Measurements from ENCODE around the gene CABCOCO1.
"Not testable (repeated sequence)": the region's sequence is repeated elsewhere in the genome, so short reads cannot be mapped to it uniquely, and the experiment has no call there.

The CABCOCO1 gene

DNA sequence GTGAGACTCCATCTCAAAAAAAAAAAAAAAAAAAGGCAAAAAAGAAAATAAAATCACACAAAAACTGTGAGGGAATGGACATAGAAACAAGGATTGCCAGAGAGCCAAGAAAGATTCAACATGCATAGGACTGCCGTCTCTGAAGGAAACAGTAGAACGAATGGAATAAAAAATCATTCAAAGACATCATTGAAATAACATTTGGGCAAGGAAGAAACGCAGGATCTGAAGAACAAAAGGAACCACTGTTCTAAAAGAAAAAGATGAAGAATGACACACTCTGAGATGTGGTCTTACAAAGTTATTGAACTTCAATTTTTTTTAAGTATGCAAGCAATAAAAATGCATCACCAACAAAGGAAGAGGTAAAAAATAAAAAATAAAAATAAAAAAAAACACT, 57.2 kb downstream of the CABCOCO1 start:
- DNase-seq, result no peak

DNA sequence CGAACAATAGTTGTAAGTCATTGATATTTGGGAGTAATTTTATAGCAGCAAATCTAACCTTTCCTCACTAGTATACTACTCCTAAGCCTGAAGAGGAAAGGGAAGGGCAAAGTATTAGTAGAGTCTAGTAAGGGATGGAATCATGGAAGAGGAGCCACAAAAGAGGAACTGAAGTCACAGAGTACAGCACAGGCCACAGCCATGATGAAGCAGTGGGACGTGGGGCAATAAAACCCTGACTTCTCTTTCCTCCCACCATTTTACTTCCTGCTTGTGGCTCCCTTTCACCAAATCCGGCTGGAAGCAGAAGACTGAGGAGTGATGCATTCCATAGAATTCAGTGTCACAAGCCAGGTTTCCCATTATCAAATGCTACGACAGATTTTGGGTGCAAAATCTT, 58.7 kb downstream of the CABCOCO1 start:
- DNase-seq, result no peak

DNA sequence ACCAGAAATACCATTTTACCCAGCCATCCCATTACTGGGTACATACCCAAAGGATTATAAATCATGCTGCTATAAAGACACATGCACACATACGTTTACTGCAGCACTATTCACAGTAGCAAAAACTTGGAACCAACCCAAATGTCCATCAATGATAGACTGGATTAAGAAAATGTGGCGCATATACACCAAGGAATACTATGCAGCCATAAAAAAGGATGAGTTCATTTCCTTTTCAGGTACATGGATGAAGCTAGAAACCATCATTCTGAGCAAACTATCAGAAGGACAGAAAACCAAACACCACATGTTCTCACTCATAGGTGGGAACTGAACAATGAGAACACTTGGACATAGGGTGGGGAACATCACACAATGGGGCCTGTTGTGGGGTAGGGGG, 62.5 kb downstream of the CABCOCO1 start:
- not testable (repeated sequence) for DNase-seq

DNA sequence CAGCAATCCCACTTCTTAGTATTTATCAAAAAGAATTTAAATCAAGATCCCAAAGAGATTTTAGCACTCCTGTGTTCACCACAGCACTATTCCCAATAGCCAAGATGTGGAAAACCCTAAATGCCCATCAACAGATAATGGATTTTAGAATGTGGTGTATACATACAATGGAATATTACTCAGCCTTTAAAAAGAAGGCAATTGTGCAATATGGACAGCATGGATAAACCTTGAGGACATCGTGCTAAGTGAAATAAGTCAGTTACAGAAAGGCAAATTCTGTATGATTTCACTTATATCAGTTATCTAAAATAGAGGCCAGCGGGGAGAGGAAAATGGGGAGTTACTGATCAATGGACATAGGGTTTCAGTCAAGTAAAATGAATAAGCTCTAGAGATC, 66.9 kb downstream of the CABCOCO1 start:
- DNase-seq, result no peak

DNA sequence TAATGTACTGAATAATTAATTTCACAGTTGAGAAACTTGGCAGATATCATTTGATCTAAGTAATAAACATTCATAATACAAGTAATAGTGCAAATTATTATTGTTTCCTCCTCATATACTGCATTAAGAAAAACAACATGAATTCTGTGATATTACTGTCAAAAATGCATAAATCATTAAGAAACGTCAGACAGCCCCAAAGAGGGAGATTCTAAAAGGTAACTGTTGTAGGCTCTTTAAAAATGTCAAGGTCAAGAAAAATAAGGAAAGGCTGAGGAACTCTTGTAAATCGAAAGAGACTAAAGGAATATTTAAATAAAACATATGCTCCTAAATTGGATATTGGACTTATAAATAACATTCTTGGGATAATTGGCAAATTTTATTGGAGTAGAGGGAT, 67.9 kb downstream of the CABCOCO1 start:
- DNase-seq, result no peak

DNA sequence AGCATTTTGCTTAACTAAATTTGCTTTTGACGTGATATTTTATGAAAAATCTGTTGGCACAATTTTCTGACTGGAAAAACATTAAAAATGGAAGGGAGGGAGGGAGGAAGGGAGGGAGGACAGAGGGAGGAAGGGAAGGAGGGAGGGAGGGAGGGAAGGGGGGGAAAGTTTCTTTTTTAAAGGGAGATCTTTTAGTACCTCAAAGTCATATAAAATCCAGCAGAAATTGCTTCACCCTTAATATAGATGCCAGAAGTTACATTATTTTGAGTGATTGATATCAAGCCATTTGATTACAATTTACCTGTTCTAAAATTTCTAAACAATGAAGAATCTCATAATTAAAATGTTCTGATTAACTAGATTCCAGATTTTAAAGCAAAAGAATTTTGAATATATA, 68.9 kb downstream of the CABCOCO1 start:
- no peak for DNase-seq

DNA sequence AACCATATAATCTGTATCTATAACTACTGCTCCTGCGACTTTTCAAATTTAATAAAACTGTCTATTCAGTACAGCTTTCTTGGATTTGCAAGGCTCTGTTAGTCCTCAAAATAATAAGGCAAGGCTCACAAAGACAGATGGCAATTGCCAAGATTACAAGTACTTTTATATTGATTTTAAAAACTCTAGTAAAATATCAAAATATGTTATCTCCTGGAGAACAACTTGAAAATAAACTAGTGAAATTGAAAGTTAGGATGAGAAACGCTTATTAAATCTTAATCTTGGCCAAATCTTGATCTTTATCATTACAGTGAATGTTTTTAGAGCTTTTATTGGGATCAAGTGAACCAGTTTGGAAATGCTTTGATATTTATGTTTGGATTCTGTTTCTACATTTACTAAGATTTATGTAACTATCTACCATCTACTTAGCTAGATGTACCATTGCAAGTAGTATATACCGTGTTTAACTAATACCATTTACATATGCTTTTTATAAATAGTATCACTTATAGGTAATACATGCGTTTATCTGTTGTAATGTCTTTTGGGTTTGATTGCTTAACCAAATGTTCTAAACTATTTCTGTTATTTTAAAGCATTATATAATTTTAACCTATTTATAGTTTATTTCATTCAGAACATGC, 70.0 kb downstream of the CABCOCO1 start:
- no peak for DNase-seq

DNA sequence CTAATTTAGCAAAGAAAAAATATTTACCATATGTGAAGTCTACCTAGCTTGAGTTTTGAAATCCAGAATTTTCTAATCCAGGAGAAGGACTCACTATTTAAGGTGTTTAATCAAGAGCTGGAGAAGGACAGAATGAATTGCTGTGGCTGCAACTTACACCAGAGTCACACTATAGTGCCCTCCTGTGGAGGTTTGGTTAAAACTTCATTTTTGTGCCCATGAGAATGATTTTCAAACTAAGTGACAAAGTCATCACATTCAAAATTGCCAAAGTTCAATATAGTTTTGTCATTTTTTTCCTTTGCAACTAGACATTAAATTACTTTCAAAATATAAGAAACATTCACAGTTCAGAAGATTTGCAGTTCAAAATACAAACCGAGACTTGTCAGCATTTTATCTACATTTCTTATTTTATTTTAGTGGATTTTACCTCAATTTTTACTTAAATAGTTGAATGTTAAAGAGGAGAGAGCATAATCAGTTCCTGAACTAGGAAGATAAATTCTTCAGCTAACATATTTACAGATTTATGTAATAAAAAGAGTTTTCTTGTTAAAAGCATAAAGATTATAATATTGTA, 70.7 kb downstream of the CABCOCO1 start:
- peak; percentile 58 for DNase-seq

DNA sequence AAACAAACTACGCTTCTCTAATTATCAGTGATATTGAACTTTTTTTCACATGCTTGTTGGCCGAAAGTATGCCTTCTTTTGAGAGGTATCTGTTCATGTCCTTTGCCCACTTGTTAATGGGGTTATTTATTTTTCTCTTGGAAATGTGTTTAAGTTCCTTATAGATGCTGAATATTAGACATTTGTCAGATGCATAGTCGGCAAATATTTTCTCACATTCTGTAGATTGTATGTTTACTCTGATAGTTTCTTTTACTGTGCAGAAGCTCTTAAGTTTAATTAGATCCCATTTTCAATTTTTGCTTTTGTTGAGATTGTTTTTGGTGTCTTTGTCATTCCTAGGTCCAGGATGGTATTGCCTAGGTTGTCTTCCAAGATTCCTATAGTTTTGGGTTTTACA, 73.2 kb downstream of the CABCOCO1 start:
- no peak for DNase-seq

DNA sequence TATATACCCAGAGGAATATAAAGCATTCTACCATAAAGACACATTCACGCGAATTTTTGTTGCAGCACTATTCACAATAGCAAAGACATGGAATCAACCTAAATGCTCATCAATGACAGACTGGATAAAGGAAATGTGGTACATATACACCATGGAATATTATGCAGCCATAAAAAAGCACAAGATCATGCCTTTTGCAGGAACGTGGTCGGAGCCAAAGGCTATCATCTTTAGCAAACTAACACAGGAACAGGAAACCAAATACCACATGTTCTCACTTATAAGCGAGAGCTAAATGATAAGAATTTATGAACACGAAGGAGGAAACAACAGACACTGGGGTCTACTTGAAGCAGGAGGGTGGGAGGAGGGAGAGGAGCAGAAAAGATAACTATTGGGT, 74.7 kb downstream of the CABCOCO1 start:
- not testable (repeated sequence) for DNase-seq

DNA sequence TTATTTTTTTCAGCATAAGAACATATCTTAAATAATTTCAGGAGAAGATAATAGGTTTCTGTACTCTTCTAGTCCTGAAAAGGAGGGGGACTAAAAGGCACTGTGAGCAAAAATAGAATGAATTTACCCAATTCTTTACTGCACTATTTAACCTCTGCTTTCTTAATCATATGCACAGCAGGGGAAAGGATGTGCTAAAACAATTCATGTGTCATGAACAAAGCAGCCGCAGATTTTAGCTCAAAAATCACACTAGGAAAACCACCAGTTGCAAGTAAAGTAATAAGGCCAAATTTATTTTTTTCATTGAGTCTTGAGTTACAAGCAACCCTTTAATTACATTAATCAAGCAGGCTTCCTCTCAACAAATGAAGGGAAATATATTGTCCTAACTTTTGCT, 80.1 kb downstream of the CABCOCO1 start:
- DNase-seq, result no peak

DNA sequence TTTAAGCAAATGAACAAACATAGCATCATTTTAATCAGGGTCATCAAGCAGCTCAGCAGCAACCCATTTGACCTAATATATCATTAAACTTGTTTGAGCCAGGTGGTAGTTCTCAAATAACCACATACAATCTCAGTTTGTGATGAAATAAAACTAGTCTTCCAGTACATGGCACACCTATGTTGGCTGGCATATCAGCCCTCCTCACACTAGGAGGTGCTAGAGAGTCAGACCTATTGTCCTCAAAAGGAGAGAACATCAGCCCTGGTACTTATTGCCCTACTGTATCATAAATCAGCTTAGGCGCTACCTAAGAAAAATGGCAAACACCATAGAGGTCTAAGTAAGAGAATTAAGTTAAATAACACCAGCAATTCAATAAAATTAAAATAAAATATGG, 81.7 kb downstream of the CABCOCO1 start:
- DNase-seq, result no peak

DNA sequence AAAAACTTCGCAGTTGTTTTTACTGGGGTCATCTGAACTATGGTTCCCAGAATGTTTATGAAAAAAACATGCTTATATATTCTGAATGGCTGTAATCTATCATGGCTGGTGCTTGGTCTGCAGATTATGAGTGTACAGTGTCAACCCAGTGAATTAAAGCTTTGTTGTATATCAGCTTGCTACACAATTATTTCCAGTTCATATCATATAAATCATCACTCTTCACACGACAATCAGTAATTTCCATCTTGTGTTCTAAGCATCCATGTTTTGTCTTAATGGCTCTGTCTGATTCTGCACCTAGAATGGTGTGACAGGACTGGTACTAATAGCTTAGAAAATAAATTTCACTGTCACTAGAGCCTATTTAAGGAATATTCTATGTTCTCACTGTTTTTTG, 83.6 kb downstream of the CABCOCO1 start:
- no peak for DNase-seq

DNA sequence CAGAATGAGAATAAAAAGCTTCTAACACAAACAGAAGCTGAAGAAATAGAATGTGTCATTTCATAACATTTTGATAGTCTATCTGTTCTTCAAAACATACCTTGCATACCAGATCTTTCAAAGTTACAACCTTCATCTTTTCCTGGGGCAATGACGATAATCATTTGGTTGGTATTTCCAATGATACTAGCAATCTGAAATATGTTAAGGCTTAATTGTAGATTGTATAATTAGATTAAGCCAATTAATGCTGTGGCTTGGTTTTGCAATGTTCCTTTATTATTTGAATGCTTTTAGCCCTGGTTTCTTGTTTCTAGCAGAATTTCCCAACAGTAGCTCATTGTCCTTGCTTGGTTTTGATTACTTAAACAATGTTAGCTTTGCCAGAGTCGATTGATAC, 84.6 kb downstream of the CABCOCO1 start:
- DNase-seq, result no peak

DNA sequence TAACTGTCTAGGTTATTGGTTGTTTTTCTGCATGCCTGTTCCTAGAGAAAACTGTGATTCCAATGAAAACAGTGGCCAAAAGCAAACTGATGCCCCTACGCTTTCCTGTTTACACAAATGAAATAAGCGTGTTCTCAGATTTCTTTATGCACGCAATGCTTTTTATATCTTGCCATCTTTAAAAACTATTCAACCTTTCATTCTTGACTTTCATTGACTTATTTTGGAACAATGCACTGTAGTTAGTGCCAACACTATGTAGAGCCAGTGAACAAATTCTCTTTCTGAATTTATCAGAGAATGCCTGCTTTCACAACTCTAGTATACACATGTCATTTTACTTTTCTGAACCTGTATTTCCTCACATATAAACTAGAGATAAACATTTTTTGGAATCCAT, 86.6 kb downstream of the CABCOCO1 start:
- no peak for DNase-seq

DNA sequence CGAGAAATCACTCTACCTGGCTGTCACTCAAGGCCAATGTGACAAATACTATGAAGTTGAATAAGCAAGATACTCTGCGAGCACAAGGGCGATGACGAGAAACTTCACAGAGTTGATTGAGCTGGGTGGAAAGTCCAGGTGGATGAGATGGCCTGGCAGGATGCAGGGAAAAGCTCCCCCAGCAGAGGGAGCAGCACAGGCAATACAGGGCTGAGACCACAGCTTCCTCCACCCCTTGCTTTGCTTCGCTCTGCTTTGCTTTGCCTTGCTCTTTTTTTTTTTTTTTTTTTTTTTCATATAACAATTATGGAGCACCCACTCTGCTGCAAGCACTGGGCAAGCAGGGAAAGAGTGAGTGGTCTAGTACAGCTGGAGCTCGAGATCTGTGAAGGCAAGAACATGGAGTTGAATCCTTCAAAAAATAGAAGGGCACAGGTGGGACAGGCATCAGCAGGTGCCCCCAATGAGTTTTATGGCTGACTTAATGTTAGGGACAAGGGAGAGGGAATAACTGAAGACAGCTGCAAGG, 88.3 kb downstream of the CABCOCO1 start:
- DNase-seq, result peak; percentile 31

DNA sequence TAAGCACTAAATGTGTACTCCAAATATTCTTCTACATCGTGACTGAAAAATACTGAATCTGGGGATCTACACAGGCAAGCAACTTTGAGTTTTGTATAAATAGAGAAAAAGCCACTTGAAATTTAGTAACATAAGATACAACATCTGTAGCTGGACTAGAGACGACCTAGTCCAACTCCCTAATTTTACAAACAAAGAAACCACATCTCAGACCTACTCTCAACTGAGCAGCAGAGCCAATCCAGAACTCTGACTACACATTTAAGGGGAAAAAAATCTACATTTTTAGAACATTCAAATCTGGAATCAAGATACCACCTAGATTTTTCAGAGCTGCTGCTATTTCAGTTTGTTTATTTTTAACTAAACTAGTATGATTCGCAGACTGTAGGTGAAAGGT, 88.9 kb downstream of the CABCOCO1 start:
- DNase-seq, result no peak

DNA sequence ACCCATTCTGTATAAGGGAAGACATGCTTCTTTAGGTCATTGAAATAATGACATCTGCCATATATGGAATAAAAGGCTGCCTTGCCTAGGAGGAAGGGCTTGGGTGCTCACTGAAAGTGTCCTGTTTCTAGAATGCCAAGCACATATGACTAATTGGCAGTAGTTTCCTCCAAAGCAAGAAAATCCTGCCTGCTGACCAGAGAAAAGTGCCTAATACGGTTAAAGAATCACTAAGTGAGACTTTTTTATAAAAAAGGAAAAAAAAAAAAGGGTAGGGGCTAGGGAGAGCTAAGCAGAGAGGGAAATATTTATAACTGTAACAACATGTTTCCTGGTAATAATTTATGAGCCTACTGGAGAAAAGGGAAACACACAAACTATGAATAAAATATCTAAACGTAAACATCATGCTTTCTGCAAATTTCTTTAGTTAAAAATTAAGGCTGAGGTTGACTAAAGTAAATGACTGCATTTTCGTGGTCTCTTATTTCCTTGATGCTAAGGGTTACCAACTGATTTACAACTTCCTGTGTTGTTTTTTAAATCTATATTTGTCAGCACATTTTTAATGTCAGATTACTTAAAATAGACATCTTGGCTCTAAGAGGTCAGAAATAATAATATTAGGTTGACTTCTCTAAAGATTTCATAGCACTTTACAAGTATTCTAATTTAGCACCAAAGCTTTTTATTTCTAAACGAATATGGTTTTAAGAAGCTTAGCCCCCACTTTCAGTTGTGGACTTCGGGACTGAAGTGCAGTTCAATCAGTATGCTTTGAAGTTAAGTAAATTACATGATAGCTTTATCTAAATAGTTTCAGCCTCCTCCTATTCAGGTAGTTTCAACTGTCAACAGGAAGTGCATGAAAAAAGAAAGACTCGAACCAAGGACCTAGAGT, 89.6 kb downstream of the CABCOCO1 start:
- DNase-seq, result no peak

DNA sequence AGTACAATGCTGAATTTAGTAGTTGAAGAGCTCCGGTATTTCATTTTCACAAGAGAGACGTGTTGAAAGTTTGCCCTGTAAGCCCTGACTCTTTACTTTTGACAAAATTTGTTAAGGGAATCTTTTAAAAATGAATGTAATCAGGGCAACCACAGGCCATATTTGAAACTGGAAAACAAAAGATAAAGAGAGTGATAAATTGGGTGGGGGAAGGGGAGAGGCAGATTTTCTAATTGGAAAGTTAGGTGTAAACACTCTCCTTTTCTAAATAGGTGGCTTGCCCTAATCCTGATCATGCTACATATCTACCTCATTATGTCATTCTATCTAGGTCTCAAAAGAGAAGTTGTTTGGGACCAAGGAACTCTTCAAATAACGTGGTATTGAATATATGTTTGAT, 90.7 kb downstream of the CABCOCO1 start:
- DNase-seq, result no peak

DNA sequence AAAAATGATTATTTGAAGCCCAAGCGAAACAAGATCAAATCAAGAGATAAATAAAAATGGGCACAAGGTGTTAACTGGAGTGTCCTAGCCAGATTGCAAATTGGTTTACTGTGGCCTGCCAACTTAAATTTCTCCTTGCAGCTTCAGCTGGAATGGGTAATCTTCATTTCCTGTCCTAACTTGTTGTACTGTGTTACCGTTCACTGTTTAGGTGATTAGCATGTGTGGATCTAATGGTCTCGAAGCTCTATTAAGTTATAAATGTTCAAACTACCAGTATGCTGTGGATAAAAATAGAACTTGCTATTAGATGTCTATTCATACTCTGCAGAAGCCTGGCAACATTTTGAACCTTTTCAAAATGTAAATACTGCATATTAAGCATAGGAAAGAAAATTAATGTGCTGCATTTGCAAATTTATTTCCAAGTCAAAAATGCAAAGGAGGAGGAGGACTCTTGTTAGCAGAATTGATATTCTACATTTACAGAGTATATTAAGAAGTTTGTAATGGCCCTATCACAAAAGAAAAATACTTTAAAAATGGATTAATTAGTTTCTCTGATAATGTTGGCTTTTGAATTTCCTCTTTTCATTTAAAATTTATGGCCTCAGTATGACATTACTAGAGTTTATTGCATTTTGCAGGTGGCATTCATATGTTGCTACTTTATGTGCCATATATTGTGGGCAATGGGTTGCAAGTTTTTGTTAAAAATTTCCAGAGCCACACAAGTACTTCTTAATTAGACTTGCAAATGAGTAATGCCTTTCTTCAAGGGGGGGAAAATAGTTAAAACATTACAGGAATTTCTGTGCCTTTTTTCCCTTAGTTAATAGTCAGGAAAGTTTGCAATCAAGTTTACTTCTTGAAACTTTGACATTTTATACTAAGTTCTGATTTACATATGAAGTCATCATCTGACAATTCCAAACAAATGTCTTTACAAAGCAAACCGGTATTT, 92.1 kb downstream of the CABCOCO1 start:
- no peak for DNase-seq

DNA sequence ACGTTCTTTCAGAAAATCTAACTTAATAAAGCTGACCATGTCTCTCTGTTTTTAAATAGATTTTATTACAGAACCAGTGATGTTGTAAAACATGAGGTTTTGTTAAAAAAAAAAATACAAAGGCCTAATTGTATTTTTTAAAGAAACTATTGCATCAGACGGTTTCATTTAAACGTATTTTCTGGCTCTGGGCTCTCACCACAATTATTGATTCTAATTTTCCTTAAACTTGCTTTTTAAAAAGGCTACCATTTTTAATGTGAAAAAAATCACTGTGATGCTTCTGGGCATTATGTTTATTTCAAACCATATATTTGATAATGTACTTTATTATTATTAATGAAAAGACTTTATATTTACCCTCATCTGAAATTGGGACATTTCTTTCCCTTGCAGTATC, 94.3 kb downstream of the CABCOCO1 start:
- no peak for DNase-seq

DNA sequence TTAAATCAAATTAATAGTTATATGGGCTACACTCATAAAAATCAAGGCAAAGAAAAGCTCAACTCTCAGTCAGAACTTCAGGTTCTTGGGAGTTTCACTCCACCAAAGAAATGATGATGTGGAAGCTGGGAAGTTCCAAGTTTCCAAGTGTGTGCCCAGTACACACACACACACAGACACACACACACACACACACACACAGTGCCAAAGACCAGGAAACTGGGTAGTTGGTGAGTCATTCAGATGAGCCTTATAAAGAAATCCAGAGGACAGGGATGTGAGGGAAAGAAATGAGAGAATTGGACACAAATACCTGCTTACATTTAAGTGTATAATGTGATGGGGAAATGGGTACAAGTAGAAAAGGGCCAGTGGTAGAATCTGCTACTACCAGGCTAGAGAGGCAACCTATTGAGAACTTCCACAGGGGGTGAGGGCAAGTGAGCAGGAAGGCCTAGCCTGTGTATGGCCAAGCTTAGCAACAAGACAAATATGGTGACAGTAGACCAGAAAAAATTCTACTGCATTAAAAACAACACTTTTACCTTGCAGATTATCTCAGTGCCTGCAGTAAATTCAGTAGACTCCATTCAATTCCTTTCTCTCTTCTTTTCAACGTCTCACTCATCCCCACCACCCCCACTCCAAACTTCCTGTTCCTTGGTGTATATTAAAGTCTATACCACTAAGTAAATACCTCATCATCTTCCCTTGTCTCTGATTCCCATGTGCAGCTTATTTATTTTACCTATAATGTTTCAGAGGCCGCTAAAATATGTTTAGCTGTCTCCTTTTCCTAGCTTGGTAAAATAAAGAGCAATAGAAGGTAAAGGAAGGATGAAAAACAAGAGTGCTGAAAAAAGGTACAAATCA, 95.0 kb downstream of the CABCOCO1 start:
- DNase-seq, result no peak

Data from NCI-H774 (cell line).